H54 (cell line): ENCODE data around the gene PAXIP1.
A peak's percentile ranks its signal among the peaks of the same experiment; 100 is the strongest.

Experiments
- DNase-seq: peaks from one replicate; pipeline ENCODE4 v3.0.0; 2011; ENCODE audit warnings: low spot score, mixed read lengths; ENCODE audit not compliant: insufficient read length
- FAIRE-seq: peaks from 3 replicates; lab custom pipeline; 2011; peaks lifted over from hg19 to GRCh38; lab: Jason Lieb, UNC
- POLR2A ChIP-seq: IDR thresholded peaks from 2 replicates; pipeline ENCODE4 v1.6.1; 2011; ENCODE audit warnings: low read depth, mild to moderate bottlenecking, low read length

PAXIP1 gene

DNA sequence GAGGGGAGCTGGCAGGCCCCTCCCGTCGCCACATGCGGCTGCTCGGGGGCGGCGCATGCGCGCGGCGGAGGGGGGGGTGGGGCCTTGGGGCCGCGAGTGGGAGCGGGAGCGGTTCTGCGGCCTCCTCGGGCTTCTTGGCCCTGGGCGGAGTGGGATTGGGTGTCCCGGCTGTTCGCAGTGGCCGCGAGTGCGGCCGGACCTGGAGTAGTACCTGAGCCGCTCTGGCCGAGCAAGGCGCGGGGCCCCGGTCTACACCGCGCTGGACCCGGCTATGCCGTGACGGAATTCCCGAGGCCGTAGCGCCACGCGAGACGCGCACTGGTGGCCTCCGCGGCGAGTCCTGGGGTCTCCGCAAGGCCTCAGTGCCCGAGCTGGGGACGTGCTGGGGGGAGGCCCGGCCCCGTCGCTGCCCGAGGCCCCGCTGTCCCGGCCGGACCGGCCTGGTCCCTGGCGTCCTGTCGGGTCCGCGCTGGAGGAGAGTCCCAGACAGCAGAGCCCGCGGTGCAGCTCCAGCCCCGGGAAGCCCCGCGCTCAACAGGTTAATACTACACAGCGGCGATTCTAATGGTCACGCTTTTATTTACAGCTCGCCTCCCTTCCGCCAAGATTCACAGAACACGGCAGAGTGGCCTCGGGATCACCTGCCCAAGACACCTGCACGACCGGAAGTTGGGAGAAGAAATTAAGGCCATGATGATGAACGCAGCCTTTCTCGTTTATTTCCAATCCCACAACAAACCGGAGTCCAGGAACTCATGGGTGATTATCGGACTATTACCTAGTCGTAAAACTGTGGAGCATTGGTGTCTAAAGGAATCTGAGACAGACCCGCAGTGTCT lies 671 bp upstream of the PAXIP1 start:
- peak; percentile 96 for DNase-seq
- peak; percentile 81 for TF ChIP-seq POLR2A
- no peak for FAIRE-seq

DNA sequence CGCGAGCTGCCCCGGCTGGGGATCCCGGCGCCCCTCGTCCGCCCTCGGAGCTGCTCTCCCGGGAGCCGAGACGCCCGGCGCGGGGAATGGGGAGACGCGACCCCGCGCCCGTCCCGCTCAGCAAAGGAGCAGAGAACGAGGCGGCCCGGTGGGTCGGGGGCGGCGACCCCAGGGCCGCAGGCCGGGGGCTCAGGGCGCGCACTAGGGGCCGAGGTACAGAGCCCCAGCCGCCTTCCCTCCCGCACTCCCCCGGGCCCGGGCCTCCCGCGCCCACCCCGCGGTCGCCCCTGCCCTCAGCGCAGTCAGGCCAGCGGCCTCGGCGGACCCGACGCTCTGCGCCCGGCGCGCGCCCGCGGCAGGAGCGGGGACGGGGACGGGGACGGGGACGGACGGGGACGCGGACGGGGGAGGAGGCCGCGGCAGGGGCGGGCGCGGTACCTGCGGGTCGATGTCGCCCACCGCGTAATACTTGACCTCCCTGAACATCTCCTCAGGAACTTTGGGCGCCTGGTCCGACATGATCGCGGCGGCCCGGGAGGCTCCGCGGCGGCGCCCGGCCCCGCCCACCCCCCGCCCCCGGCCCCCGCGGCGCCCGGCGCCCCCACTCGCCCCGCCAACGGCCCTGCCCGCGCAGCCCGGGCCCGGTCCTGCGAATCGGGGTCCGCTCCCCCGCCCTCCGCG lies 373 bp downstream of the PAXIP1 start:
- FAIRE-seq (no peak), DNase-seq (peak; percentile 63)
- peak; percentile 51; the same call in 1 of the 2 replicates for TF ChIP-seq POLR2A

DNA sequence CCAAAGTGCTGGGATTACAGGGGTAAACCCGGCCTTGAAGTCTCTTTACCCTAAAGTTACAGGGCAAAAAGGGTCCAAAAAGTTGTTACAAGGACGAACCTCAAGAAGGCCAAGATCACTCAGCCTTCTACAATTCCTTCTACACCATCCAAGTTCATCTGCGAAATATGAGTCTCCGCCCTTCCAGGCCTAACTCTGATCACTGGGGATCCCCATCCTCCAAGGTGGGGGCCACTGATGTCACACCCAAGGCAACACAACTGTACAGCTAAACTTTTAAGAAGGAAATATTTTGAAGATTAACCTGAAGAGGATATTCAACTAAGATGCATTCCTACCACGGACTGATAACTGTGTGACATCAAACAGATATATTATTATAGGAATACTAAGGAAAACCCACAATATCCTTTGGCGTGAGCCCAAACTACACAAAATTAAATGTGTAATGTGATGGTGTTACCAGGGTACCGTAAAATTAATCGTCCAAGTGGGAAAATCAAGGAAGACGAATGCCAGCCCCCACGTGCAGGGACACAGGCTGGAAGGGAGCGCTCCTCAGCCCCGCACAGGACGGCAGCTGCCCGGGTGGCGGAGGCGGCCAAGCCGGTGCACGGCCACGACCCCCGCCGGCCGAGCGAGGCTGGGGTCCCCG lies 1.0 kb downstream of the PAXIP1 start:
- DNase-seq: peak; percentile 12
- no peak for FAIRE-seq
- no peak for TF ChIP-seq POLR2A

DNA sequence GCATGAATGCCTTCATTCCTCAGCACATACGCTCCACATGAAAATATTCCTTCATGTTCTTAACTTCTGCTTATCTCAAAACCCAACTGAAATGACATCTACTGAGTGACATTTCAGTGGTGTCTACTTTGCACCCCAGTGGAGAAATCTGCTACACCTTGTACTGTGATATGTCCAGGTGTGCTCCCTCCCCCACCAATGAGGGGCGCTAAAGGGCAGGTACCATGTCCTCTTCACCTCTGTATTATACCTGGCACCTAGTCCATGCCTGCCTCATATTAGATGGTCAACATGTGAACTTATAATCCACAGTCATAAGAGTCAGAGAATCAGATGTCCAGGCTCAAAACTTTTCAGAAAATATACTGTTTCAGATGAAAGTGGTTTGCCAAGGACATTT lies 2.1 kb downstream of the PAXIP1 start:
- FAIRE-seq: no peak
- no peak for TF ChIP-seq POLR2A
- no peak for DNase-seq

DNA sequence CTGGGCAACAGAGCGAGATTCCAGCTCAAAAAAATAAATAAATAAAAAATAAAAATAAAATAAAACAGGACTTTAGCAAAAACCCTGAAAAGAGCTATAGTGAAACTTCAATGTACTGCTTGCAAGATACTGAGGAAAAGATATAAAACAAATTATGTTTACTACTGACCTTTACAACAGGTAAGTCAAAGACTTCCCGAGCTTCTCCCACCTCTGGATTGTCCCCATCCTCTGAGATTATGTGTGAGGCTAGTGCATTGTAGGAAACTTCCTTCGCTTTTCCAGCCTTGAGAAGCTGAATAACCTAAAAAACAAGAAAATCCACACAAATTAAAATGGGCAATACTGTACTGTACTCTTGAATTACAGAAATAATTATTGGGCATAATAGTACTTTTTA lies 4.4 kb downstream of the PAXIP1 start:
- no peak for TF ChIP-seq POLR2A
- FAIRE-seq: no peak
- no peak for DNase-seq

DNA sequence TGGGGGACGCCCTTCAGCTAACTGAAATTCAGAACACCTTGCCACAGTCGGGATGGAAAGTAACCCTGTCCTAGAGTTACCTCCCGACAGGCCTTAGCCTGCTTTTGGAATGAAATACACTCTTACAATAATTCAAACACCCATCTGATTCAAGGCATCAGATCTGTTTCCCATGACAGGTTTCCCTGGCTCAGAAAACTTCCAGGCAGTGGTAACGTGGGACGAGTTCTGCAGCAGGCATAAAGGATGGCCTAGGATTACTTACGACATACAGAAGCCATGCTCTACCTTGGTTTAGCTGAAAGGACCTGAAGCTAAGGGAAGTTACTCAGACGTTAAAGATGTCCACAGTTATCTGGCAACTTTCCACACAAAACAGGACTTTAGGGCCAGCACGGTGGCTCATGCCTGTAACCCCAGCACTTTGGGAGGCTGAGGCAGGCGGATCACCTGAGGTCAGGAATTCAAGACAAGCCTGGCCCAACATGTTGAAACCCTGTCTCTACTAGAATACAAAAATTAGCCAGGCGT lies 5.0 kb downstream of the PAXIP1 start:
- FAIRE-seq (no peak), DNase-seq (no peak)
- no peak for TF ChIP-seq POLR2A

DNA sequence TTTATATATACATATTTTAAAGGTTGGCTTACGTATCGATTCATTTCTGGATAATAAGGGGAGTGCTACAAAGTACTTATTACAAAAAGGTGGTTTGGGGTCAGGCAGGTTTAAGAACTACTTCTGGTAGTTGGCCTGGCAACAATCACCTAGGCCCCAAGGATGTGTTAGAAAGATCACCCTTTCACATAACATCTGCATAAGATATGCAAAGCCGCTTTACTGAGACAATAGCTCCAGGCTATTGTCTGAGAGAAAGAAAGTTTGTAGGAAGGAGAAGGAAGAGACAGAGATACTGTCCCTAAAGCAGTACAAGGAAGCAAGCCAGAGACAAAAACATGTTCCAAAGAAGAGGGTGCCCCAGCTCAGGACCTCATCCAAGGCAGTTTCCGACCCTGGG lies 6.2 kb downstream of the PAXIP1 start:
- FAIRE-seq (no peak), DNase-seq (no peak)
- no peak for TF ChIP-seq POLR2A

DNA sequence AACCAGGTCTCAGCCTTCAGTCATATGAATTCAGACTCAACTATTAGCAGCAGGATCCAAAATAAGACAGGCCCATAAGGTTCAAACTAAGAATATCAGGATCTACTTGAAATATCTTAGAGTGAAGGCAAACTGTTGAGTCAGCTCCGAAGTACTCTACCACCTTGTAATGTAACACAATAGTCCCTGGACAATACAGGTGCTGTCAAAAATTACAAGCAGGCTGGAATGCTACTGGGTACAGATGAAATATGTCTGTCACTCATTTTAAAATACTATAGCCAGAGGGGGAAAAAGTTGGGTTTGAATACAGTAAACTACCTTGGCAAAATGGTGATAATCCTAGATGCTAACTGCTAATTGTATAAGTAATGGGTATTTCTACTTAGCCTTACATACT lies 6.8 kb downstream of the PAXIP1 start:
- DNase-seq: no peak
- no peak for TF ChIP-seq POLR2A
- FAIRE-seq: no peak

DNA sequence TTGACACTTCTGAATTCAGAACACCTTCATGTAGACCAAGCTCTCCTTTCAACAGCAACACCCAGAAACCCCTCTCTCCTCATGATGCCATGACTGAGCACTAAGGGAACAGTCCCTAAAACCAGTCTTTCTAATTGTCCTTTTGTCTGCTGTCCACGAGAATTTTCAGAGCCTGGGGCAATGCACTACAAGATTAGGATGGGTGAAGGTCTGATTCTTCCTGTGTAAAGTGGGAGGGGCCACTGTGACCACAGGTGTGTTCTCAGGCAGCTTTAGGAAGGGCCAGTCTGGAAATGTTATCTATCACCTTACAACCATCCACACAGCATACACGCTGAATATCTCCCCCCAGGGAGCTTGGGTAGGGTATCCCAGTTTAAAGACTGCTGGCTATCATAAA lies 7.9 kb downstream of the PAXIP1 start:
- no peak for TF ChIP-seq POLR2A
- DNase-seq (no peak), FAIRE-seq (no peak)

DNA sequence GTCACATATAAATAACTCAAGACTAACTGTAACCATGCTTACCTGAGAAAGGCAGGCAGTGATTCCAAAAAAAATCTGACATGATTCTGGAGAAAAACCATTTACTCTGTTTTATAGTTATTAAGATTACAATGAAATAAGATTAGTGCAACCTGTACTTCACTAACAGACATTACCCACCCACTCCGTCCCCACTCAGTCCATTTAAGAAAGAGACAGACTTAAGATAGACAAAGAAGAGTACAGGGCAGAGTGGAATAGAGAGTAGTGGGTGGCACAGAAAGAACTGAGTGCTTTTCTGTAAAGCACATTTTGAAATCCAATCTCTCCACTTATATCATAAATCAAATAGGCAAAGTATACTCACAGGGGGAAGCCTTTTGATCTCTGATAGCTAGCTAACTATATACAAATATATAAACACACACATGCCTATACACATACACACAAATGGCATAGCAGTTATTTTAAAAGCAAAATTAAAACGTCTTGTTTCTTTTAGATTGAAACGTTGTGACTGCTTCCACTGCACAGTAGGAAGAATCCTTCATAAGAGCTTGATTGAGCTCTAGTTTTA lies 11.9 kb downstream of the PAXIP1 start:
- no peak for TF ChIP-seq POLR2A
- DNase-seq (no peak), FAIRE-seq (no peak)

DNA sequence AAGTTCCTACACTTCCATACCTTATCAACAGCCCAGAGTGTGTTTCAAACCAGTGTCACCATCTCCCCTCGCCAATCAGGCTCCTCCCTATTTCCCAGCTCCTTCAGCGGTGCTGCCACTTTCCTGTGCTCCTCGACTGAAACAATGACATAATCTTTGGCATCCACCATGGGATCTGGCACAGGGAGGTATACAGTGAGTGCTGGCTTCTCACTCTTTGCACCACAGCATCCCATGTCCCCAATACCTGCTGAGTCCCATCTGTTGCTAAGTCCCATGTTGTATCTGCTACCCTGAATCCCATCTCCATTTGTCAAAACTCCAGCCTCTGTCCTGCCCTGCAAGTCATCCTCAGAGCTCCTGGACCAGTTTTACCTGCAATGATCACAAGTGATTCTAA lies 15.4 kb downstream of the PAXIP1 start:
- FAIRE-seq (no peak), DNase-seq (no peak)
- TF ChIP-seq POLR2A: no peak

DNA sequence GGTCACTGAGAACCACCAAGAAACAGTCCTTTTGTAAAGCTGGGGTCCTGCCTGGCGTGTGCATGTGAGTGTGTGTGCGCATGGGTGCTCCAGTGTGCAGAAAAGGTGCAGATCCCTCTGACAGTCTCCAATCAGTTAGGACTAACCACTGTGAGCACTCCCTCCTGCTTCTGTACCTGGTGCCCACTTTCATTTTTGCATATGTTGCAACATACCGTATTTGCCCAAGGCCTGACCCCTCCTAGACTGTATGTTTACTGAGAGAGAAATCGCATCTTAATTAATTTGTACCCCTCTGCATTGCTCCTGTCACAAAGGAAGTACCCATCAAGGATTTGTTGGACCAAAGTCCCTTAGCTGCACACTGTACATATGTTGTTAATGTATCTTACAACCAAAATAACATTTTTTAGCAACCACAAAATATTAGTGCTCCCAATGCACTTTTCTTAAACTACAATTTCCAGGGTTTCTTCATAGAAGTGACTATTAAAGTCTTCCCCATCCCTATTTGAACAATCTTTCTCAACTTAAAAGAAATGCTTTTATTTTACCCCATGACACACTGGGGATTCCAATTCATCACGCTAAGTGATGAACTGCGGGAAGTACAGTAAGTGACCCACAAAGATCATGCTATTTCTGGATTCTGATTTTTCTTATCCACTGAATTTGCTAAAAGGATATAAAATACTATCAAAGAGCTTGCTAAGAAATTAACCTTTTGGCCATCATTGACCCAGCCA lies 16.6 kb downstream of the PAXIP1 start:
- TF ChIP-seq POLR2A: no peak
- FAIRE-seq: no peak
- DNase-seq: no peak

DNA sequence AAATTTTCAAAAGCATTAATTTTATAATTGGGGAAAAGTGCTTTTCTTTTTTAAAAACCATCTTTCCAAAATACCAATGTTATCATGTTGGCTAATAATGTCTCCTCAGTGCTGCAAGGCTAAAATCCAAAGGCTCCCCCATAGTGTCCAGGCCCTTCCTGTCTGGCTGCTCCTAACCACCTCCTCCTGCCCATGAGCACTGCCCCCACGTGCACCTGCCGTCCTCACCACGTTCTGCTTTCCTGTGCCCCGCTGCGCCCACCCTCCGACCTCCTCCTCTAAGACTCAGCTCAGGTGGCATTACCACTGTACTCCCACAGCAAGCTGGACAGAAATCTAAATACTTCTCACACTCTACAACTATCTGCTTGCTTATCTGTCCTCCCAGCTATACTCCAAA lies 17.7 kb downstream of the PAXIP1 start:
- DNase-seq (no peak), FAIRE-seq (no peak)
- TF ChIP-seq POLR2A: no peak

DNA sequence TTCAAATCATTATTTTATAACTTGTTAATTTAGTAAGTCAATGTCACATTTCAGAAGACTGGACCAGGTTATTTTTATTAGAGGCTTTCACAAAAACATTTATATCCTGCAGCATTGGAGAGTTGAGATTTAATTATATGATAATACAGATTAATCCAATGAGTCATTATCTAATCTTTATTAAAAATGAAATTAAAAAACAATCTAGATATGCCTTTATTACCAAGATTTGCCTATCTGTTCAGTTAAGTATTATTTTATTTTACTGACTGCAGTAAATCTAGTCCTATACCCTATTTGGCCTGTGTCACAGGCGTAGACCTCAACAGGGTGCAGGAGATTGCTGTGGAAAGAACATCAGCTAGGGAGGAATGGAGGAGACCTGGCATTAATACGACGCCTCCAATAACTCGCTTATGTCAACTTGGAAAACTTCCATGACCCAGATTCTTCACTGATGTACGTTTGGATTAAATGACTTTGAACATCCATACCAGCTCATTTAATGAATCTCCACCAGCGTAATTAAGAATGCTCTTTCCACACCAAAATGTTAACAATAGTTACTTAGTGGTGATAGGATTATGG lies 18.2 kb downstream of the PAXIP1 start:
- TF ChIP-seq POLR2A: no peak
- no peak for FAIRE-seq
- no peak for DNase-seq
